ENCODE results near the gene SLC9A9.
A peak's percentile ranks its signal among the peaks of the same experiment; 100 is the strongest.
"Not testable (repeated sequence)": the region's sequence is repeated elsewhere in the genome, so short reads cannot be mapped to it uniquely, and the experiment has no call there.

Gene SLC9A9

DNA sequence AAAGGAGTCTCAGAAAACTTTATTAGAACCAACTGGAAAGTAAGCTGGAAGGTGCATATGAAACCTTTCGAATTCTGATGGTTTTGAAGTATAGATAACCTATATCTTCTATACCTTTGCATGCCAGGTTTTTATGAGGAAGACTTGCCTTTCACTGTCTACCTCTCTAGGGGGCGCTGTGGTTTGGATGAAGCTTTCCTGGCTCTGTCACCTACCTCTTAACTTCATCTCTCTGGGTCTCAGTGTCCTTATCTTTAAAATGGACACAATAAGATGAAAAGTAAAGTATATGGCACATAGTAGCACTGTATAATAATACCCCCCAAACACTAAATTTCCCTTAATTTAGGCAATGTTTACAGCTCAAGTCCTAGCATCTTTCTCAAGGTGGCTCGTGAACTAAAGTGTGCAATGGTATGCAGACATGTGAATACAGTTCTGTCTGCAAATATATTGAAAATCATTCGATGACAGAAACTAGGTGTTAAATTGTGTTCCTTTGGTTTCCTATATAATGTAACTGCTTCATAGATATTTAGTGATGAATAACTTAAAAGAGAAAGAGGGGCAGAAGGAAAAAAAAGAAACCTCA is 414.4 kb downstream of the SLC9A9 start:
- Histone ChIP-seq H3K27me3 (replicated peaks; ENCODE audit: insufficient read depth, low read length) (no peaks in the 10 kb centered on the region), H3K9me3 (replicated peaks; ENCODE audit: insufficient read depth, low read length) (no peaks in the 10 kb centered on the region), H3F3A (ENCODE audit: insufficient read depth, low read length) (no peaks in the 10 kb centered on the region), H3K4me3 (ENCODE audit: low read length) (no peak overlapping the region), H2AFZ (ENCODE audit: low read length) (no peak overlapping the region), H3K9me2 (replicated peaks; ENCODE audit: insufficient read depth, low read length) (no peaks in the 10 kb centered on the region), H3K4me1 (ENCODE audit: low read length) (peaks cover 20% of the 10 kb centered on the region), H4K20me1 (ENCODE audit: insufficient read depth, low read length) (no peaks in the 10 kb centered on the region), H3K27ac (ENCODE audit: low read length) (no peak overlapping the region), H3K36me3 (replicated peaks; ENCODE audit: insufficient read depth, low read length) (no peaks in the 10 kb centered on the region), H3K79me2 (ENCODE audit: low read length) (no peaks in the 10 kb centered on the region), H3K9ac (ENCODE audit: low read length) (no peak overlapping the region), H3K4me2 (ENCODE audit: low read depth, low read length) (no peak overlapping the region)
- DNase-seq: no peak
- TF ChIP-seq EZH2phosphoT487 (IDR thresholded peaks at IDR 0.05; ENCODE audit: low read length) (no peak), EZH2 (optimal IDR thresholded peaks at IDR 0.05; ENCODE audit: low read depth, low read length) (no peak)
- TF ChIP-seq, protein P1, sequence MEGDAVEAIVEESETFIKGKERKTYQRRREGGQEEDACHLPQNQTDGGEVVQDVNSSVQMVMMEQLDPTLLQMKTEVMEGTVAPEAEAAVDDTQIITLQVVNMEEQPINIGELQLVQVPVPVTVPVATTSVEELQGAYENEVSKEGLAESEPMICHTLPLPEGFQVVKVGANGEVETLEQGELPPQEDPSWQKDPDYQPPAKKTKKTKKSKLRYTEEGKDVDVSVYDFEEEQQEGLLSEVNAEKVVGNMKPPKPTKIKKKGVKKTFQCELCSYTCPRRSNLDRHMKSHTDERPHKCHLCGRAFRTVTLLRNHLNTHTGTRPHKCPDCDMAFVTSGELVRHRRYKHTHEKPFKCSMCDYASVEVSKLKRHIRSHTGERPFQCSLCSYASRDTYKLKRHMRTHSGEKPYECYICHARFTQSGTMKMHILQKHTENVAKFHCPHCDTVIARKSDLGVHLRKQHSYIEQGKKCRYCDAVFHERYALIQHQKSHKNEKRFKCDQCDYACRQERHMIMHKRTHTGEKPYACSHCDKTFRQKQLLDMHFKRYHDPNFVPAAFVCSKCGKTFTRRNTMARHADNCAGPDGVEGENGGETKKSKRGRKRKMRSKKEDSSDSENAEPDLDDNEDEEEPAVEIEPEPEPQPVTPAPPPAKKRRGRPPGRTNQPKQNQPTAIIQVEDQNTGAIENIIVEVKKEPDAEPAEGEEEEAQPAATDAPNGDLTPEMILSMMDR (IDR thresholded peaks at IDR 0.05; ENCODE audit: low read length): peak; percentile 56

DNA sequence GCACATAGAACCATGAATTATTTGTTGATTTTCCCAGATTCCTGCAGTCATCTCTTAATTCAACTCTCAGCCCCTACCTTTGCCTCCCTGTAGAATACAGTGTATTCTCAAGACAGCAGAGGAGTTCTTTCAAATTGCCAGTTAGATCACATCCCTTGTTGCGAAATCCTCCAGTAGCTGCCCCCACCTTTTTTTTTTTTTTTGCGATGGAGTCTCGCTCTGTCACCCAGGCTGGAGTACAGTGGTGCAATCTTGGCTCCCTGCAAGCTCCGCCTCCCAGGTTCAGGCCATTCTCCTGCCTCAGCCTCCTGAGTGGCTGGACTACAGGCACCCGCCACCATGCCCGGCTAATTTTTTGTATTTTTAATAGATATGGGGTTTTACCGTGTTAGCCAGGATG is 417.0 kb downstream of the SLC9A9 start:
- H3K4me1 ChIP-seq (ENCODE audit: low read length): peaks cover 20% of the 10 kb centered on the region
- not testable (repeated sequence) for H3K79me2 ChIP-seq (ENCODE audit: low read length); H3K36me3 ChIP-seq (replicated peaks; ENCODE audit: insufficient read depth, low read length); H3K4me3 ChIP-seq (ENCODE audit: low read length); H3K27ac ChIP-seq (ENCODE audit: low read length); H2AFZ ChIP-seq (ENCODE audit: low read length); H3K9me3 ChIP-seq (replicated peaks; ENCODE audit: insufficient read depth, low read length); H4K20me1 ChIP-seq (ENCODE audit: insufficient read depth, low read length); H3F3A ChIP-seq (ENCODE audit: insufficient read depth, low read length); H3K9me2 ChIP-seq (replicated peaks; ENCODE audit: insufficient read depth, low read length); H3K4me2 ChIP-seq (ENCODE audit: low read depth, low read length); H3K27me3 ChIP-seq (replicated peaks; ENCODE audit: insufficient read depth, low read length); DNase-seq; H3K9ac ChIP-seq (ENCODE audit: low read length)

DNA sequence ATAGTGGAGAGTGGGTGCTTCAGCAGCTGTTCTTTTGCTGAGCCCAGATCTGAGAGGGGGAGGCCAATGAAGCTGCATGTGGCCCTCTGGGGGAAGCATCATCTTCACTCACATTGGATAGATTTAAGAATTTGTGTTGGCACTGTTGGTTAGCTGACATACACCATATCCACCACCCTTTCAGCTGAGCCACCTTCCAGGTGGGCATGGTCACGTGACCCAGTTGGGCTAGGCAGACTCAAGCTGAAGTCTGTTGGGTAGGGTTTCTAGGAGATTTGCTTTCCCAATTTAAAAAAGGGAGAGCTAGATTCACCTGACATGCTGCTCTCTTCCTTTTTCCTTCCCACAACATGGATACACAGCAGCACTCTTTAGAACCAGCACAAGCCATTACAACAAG is 417.7 kb downstream of the SLC9A9 start:
- Histone ChIP-seq H3K4me1 (ENCODE audit: low read length) (peaks cover 20% of the 10 kb centered on the region), H2AFZ (ENCODE audit: low read length) (no peak overlapping the region), H4K20me1 (ENCODE audit: insufficient read depth, low read length) (no peaks in the 10 kb centered on the region), H3F3A (ENCODE audit: insufficient read depth, low read length) (no peaks in the 10 kb centered on the region), H3K36me3 (replicated peaks; ENCODE audit: insufficient read depth, low read length) (no peaks in the 10 kb centered on the region), H3K9me2 (replicated peaks; ENCODE audit: insufficient read depth, low read length) (no peaks in the 10 kb centered on the region), H3K4me2 (ENCODE audit: low read depth, low read length) (peak overlapping the region; percentile 14; the same call in 1 of the 2 replicates), H3K79me2 (ENCODE audit: low read length) (no peaks in the 10 kb centered on the region), H3K27me3 (replicated peaks; ENCODE audit: insufficient read depth, low read length) (no peaks in the 10 kb centered on the region), H3K4me3 (ENCODE audit: low read length) (no peak overlapping the region), H3K27ac (ENCODE audit: low read length) (peak overlapping the region; percentile 12; the same call in 1 of the 2 replicates), H3K9me3 (replicated peaks; ENCODE audit: insufficient read depth, low read length) (no peaks in the 10 kb centered on the region), H3K9ac (ENCODE audit: low read length) (no peak overlapping the region)
- no peak for DNase-seq
- TF ChIP-seq, protein P1 (IDR thresholded peaks at IDR 0.05; ENCODE audit: low read length): no peak
- TF ChIP-seq EZH2phosphoT487 (IDR thresholded peaks at IDR 0.05; ENCODE audit: low read length) (no peak), EZH2 (optimal IDR thresholded peaks at IDR 0.05; ENCODE audit: low read depth, low read length) (no peak)
